WERI-Rb-1 (cell line): Measurements from ENCODE around the gene OST4.

Experiments used
- DNase-seq: peaks from one replicate; pipeline ENCODE4 v3.0.0-alpha.2; 2020
- H3K27ac ChIP-seq: fragments of 250-450 bp; sonication (Bioruptor Pico); 2 replicates; pipeline ENCODE4 v1.5.1; 2020; ENCODE audit warnings: mild to moderate bottlenecking, moderate library complexity
- H3K27me3 ChIP-seq: fragments of 250-450 bp; sonication (Bioruptor Pico); 2 replicates; pipeline ENCODE4 v1.5.1; 2021; ENCODE audit warnings: mild to moderate bottlenecking, low read depth, moderate library complexity; ENCODE audit not compliant: insufficient read depth, severe bottlenecking
- H3K36me3 ChIP-seq: fragments of 250-450 bp; sonication (Bioruptor Pico); 2 replicates; pipeline ENCODE4 v1.5.1; 2020; ENCODE audit warnings: mild to moderate bottlenecking, moderate library complexity
- H3K4me3 ChIP-seq: 2 replicates; pipeline ENCODE4 v1.5.1; 2011; ENCODE audit warnings: low read depth, mild to moderate bottlenecking, control low read depth, low read length
- H3K9me3 ChIP-seq: fragments of 250-450 bp; sonication (Bioruptor Pico); 2 replicates; pipeline ENCODE4 v1.5.1; 2021; ENCODE audit warnings: mild to moderate bottlenecking, moderate library complexity; ENCODE audit not compliant: severe bottlenecking
- TF ChIP-seq, protein P1 (sequence below): IDR thresholded peaks from 2 replicates; pipeline ENCODE4 v1.5.1; 2011; ENCODE audit warnings: low read depth, mild to moderate bottlenecking, control low read depth, inconsistent platforms, low read length

OST4 gene

DNA sequence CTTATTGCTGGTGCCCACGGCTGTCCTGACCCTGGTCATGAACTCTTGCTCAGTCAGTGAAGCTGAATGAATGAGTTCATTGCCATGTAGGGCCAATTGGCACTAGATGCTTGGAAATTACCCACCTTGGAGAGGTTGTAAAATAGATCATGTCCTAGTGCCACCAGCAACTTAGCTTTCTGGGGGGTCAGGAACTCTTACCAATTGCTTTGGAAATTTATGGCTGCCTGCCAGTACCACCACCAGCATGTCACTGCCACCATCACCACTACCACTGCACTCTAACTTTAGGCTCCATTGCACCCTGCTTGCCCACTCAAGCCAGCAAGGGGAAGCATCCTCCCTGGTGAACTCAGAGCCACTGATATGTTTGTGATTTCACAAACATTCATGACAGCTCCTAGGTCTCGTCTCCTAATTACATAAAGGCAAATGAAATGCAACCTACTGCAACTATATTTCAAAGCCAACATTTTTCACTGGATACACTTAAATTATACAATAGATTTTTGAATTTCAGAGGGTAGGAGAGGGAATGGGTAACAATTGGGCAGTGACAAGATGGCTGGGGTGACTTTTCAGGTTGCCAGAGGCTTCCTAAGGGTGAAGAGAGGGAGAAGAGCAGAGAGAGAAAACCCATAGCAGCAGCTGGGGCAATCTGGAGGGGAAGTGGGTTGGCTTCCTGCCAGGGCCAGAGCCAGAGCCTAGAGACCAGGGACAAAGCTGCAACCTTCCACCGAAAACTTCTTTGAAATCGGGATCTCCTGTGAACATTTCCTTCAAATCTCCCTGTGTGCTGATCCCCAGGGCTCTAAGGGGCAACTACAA lies 3.5 kb upstream of the OST4 start:
- H3K27me3 ChIP-seq = no peaks in the 10 kb centered on the region
- H3K9me3 ChIP-seq = no peaks in the 10 kb centered on the region
- DNase-seq = no peak
- H3K4me3 ChIP-seq = no peak overlapping the region
- peaks cover 6% of the 10 kb centered on the region for H3K36me3 ChIP-seq
- H3K27ac ChIP-seq = no peak overlapping the region
- TF ChIP-seq, protein P1, sequence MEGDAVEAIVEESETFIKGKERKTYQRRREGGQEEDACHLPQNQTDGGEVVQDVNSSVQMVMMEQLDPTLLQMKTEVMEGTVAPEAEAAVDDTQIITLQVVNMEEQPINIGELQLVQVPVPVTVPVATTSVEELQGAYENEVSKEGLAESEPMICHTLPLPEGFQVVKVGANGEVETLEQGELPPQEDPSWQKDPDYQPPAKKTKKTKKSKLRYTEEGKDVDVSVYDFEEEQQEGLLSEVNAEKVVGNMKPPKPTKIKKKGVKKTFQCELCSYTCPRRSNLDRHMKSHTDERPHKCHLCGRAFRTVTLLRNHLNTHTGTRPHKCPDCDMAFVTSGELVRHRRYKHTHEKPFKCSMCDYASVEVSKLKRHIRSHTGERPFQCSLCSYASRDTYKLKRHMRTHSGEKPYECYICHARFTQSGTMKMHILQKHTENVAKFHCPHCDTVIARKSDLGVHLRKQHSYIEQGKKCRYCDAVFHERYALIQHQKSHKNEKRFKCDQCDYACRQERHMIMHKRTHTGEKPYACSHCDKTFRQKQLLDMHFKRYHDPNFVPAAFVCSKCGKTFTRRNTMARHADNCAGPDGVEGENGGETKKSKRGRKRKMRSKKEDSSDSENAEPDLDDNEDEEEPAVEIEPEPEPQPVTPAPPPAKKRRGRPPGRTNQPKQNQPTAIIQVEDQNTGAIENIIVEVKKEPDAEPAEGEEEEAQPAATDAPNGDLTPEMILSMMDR = no peak

- Histone ChIP-seq H3K4me3 (no peak overlapping the region), H3K36me3 (peaks cover 18% of the 10 kb centered on the region), H3K27ac (no peak overlapping the region), H3K27me3 (no peaks in the 10 kb centered on the region), H3K9me3 (no peaks in the 10 kb centered on the region)
- no peak for DNase-seq
- TF ChIP-seq, protein P1 = no peak
Measured at GRCh38 chr2:27073782-27074181, 2.3 kb upstream of the OST4 start.

DNA sequence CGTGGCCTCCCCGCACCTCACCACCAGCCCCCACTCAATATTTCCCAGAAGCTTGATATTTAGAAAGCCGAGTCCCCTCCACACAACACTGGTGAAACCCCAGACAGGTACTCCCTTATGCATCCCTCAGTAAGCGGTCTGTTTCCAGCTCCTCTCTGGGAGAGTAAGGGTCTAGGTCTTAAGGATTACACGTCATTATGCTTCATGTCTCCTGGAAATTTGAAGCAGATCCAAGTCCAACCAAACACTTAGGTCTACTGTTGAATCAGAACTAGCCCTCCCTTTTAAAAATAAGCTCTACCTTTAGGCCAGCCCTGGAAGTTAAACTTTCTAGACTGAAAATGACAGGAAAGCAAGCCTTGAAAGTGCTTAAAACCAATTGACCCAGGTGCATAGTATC lies 1.5 kb upstream of the OST4 start:
- Histone ChIP-seq H3K4me3 (peak overlapping the region; percentile 93; the same call in 1 of the 2 replicates), H3K27me3 (no peaks in the 10 kb centered on the region), H3K36me3 (peaks cover 26% of the 10 kb centered on the region), H3K9me3 (no peaks in the 10 kb centered on the region), H3K27ac (peak overlapping the region; percentile 65)
- DNase-seq = no peak
- TF ChIP-seq, protein P1 = no peak

DNA sequence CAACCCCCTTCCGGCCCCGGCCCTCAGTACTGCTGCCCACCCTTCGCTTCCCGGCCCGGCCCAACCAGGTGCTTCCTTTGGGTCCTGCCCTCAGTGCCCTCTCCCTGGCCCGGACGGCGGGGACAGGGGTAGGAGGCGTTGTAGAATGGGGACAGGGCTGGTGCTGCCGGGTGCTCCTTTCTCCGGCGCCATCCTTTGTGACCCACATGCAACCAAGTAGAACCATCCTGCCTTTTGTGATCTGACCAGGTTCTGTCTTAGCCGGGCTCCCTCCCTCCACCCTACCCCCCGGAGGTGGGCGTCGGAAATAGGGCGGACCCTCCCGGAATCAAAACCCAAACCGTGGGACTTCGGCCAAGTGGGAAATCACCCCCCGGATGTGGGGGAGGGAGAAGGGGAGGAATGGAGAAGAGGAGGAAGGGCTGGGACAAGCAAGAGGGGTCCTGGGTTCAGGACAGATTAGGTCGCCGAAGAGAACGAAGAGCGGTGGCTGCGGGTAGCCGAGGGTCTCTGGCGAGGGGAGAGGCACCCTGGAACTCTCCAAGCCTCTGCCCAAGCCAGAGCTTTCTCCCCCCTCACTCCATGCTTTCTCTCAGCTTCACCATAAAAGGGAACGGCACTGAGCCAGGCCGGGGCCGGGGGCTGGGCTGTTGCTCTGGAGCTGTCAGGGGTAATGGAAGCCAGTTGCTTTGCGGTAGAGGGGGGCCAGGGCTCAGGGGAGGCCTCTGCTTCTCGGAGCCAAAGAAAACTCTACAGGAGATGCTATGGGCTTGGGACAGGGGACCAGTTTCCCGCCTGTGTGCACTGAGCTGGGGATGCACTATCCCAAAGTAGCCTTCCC lies 756 bp upstream of the OST4 start:
- DNase-seq = peak; percentile 53
- H3K36me3 ChIP-seq = peaks cover 32% of the 10 kb centered on the region
- no peaks in the 10 kb centered on the region for H3K27me3 ChIP-seq
- peak overlapping the region; percentile 65 for H3K27ac ChIP-seq
- H3K4me3 ChIP-seq = peak overlapping the region; percentile 93
- H3K9me3 ChIP-seq = no peaks in the 10 kb centered on the region
- TF ChIP-seq, protein P1 = no peak

DNA sequence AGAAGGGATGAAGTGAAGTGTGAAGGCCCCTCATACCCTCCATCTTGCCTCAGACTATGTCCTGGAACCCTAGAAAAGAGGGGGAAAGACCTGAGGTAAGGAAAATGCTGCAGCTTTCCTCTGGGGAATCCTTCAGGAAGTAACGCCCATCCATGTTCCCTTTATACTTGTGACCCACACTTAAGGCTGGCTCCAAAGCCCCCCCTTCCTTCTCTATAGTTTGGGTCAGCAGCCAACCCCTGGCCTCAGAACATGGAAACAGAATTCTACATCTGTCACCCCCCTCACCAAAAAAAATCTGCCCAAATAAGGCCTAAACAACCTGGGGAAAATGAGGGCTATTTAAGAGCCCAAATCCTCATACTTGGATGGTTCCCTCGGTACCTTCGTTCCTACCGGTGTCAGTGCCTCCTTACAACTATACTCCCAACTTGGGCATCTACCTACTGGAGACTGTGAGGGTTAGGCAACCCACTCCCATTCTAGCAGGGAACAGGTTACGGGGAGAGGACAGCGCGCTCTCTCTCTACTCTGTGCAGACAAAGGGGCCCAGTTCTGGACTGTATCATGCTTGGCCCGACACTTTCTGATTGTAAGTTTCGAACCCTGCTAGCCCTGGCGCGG lies 689 bp downstream of the OST4 start:
- Histone ChIP-seq H3K4me3 (peak overlapping the region; percentile 93), H3K36me3 (peaks cover 38% of the 10 kb centered on the region), H3K27ac (peak overlapping the region; percentile 83), H3K27me3 (no peaks in the 10 kb centered on the region), H3K9me3 (no peaks in the 10 kb centered on the region)
- no peak for DNase-seq
- TF ChIP-seq, protein P1 = no peak
